H54 (cell line): ENCODE data around the gene RNF180.
"Not testable (repeated sequence)": the region's sequence is repeated elsewhere in the genome, so short reads cannot be mapped to it uniquely, and the experiment has no call there.

ENCODE experiments used
- DNase-seq: peaks from one replicate; pipeline ENCODE4 v3.0.0; 2011; ENCODE audit warnings: low spot score, mixed read lengths; ENCODE audit not compliant: insufficient read length
- FAIRE-seq: peaks from 3 replicates; lab custom pipeline; 2011; peaks lifted over from hg19 to GRCh38; lab: Jason Lieb, UNC
- POLR2A ChIP-seq: IDR thresholded peaks from 2 replicates; pipeline ENCODE4 v1.6.1; 2011; ENCODE audit warnings: low read depth, mild to moderate bottlenecking, low read length

Gene RNF180

DNA sequence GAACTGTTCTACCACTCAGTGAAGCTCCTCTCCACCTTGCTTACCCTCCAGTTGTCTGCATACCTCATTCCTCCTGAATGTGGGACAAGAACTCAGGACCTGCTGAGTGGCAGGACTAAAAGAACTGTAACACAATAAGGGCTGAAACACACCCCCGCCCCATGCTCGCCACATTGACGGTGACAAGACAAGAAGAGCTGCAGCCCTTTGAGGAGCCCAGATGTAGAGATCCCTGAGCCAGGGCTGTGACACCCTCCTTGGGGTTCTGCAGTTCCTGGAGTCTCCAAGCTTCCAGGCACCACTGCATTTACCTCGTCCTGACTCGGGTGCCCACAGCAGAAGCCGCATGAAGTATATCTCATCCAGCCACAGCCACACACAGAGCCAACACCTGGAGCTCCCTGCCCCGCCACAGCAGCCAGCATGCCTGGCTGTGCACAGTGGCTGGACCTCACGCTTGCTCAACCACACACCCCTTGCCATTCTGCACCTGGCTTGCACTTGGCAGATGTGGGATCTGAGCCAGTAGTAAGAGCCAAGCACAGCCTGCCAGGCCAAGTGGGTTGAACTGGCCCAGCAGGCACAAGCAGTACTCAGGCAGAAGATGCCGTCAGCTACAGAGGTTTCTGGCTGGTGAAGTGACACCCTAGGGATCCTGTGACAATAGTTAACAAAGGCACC is 166.1 kb downstream of the RNF180 start:
- TF ChIP-seq POLR2A: no peak
- no peak for FAIRE-seq
- no peak for DNase-seq

DNA sequence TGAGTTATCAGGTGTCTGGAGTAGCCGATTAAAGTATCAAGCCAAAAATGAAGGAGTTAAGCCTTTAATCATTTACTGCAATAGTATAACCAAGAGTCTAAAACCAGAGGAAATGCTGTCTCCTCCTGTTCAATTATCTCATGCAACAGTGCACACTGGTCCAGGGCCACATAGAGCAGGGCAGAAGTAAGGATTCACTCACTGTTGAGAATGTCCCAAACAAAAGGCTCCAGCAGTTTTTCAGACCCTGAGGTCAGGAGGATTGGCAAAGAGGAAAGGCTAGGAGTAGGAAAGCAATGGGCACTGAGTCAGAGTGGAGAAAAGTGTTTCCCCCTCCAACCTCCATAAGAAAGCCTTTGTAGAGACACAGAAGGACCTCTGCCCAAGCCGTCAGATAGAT is 168.2 kb downstream of the RNF180 start:
- FAIRE-seq (no peak), DNase-seq (no peak)
- TF ChIP-seq POLR2A: no peak

DNA sequence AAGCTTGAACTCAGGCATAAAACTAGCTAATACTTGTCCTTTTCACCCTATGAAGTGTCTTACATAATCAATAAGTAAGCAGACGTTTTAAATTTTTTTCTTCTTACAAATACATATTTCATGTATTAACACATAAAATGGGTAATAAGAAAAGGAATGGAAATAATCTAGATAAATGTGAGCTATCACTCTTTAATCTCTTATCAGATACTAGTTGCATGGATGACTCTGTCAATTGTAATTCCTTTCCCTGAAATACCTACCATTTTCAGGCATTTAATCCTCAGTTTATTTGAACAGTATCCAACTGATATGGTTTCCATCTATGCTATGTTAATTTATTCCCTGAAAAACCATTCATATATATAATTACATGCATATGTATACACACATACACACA is 174.1 kb downstream of the RNF180 start:
- no peak for TF ChIP-seq POLR2A
- DNase-seq: no peak

DNA sequence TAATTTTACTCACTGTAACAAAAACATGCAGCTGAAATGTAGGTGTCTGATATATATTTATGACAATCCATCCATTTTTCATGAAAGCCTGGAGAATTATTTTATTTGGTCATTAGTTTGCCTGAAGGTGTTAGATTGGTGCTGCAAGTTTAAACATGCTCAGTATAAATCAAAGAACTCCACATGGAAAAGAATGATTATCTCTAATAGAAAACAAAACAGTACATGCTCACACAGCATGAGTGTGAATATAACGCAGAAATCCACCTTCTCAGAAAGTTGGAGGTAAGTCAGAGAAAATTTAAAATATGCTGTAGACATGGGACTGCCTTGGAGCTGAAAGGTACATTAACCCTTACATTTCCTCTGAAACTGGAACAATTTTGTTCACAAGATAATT is 174.7 kb downstream of the RNF180 start:
- DNase-seq: no peak
- no peak for TF ChIP-seq POLR2A
- FAIRE-seq: no peak

More for the DNA sequence above, 174.1 kb downstream of the RNF180 start:
- FAIRE-seq: no peak

DNA sequence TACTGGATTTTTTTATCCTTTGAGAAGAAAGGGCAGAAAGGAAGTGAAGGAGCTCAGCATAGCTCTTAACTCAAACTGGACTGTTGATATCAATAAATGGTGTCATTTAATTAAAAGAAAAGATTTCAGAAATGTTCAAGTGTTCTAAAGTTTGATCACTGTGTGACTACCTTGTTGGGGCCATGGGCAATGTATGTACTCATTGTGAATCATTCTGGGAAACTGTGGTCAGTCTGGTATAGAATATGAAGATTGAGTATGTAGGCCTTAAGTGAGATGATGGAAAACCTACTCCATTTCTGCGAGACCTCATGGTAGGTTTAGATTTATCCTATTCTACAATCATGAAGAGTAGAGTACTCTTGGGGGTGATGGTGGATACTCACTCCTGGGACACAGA is 175.7 kb downstream of the RNF180 start:
- FAIRE-seq: no peak
- TF ChIP-seq POLR2A: no peak
- no peak for DNase-seq

DNA sequence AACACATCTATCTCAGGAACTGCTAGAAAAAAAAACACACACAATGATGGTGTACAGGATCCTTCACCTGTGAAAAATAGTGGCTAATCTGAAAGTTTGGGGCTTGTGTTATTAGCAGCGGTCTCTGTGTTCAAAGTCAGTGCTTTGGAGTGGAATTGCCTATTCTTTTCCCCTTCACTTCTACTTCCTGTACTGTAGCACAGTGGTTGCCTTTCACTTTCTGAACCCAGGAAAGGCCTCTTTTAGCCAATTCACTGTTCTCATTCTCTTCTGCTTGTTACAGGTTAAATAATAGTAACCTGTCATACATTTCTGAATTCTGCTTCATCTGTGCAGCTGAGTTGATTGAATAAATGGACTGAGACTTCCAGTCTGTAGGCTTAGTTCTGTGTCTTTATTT is 178.9 kb downstream of the RNF180 start:
- no peak for TF ChIP-seq POLR2A
- no peak for DNase-seq
- no peak for FAIRE-seq

DNA sequence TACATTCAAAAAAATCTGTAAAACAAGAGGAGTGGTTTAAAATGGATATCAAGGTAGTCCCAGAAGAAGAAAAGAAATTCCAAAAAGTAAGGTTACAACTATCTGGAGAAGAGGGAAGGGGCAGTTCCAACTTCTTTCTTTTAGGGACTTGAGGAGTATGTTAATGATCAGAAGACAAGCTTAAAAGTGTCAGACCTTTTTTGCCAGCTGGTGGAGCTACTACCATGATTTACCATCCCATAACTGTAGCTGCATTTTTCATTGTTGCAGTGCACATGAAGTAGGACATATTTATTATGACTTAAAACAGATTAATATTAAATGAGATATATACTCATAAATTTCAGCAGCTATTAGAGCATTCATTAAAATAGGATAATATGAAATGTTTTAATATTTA is 181.7 kb downstream of the RNF180 start:
- FAIRE-seq: no peak
- TF ChIP-seq POLR2A: no peak
- DNase-seq: no peak

DNA sequence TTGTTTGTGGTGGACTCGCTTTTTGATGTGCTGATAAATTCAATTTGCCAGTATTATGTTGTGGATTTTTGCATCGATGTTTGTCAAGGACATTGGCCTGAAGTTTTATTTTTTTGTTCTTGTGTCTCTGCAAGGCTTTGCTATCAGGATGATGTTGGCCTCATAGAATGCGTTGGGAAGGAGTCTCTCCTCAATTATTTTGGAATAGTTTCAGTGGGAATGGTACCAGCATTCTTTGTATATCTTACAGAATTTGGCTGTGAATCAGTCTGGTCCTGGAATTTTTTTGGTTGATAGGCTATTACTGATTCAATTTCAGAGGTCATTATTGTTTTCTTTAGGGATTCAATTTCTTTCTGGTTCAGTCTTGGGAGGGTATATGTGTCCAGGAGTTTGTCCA is 198.8 kb downstream of the RNF180 start:
- no peak for FAIRE-seq
- DNase-seq: no peak
- TF ChIP-seq POLR2A: no peak

DNA sequence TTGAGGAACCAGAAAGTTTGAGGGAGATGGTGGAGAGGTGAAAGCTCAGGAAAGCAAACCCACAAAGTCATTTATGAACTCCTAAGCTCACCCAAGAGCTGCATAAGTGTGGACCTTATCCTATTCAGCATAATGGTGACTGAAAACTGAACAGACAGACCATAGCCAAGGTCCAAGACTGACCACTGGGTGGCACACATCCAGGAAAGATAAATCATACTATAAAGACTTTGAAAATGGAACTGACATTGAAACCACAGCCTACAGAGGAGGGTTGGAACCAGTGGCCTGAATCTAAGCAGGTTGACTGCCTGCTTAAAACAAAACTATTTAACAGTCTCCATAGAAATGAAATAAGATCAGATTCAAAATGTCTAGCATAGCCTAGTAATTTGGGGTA is 219.1 kb downstream of the RNF180 start:
- DNase-seq (peak; percentile 0), FAIRE-seq (no peak)
- no peak for TF ChIP-seq POLR2A

DNA sequence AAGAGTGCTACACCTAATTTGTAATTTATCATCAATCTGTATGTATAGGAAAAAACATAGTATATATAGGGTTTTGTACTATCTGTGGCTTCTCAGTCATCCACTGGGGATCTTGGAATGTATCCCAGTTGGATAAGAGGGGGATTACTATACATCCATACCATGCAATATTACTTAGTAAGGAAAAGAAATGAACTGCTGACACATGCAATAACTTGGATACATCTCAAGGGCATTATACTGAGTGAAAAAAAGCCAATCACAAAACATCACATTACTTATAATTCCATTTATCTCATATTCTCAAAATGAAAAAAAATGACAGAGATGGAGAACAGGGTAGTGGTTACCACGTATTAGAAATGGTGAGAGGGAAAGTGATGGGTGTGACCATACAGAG is 231.9 kb downstream of the RNF180 start:
- TF ChIP-seq POLR2A: no peak
- DNase-seq (no peak), FAIRE-seq (no peak)

DNA sequence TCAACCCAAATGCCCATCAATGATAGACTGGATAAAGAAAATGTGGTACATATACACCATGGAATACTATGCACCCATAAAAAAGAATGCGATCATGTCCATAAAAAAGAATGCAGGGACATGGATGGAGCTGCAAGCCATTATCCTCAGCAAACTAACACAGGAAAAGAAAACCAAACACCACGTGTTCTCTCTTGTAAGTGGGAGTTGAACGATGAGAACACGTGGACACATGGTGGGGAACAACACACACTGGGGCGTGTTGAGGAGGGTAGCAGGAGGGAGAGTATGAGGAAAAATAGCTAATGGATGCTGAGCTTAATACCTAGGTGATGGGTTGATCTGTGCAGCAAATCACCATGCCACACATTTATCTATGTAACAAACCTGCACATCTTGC is 233.1 kb downstream of the RNF180 start:
- FAIRE-seq, DNase-seq: not testable (repeated sequence)

DNA sequence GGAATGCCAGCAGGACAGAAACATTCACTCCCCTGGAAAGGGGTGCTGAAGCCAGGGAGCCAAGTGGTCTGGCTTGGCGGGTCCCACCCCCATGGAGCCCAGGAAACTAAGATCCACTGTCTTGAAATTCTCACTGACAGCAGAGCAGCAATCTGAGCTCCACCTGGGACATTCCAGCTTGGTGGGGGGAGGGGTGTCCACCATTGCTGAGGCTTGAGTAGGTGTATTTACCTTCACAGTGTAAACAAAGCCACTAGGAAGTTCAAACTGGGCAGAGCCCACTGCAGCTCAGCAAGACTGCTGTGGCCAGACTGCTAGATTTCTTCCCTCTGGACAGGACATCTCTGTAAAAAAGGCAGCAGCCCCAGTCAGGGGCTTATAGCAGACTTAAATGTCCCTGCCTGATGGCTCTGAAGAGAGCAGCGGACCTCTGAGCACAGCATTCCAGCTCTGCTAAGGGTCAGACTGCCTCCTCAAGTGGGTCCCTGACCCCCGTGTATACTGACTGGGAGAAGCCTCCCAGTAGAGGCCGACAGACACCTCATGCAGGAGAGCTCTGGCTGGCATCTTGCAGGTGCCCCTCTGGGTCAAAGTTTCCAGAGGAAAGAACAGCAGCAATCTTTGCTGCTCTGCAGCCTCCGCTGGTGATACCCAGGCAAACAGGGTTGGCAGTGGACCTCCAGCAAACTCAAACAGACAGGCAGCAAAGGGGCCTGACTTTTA is 241.6 kb downstream of the RNF180 start:
- FAIRE-seq: not testable (repeated sequence)

DNA sequence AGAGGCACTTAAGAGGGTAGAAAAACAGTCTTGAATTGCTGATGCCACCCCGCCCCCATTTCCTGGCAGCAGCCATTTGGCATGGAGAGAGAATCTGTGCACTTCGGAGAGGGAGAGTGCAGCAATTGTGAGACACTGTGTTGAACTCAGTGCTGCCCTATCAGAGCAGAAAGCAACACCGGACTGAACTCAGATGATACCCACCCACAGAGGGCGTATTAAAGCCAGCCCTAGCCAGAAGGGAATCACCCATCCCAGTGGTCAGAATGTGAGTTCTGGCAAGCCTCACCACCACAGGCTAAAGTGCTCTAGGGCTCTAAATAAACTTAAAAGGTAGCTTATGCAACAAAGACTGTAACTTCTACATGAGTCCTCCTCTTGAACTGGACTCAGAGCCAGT is 251.7 kb downstream of the RNF180 start:
- FAIRE-seq (no peak), DNase-seq (no peak)
- no peak for TF ChIP-seq POLR2A

More for the DNA sequence above, 241.6 kb downstream of the RNF180 start:
- DNase-seq: not testable (repeated sequence)

DNA sequence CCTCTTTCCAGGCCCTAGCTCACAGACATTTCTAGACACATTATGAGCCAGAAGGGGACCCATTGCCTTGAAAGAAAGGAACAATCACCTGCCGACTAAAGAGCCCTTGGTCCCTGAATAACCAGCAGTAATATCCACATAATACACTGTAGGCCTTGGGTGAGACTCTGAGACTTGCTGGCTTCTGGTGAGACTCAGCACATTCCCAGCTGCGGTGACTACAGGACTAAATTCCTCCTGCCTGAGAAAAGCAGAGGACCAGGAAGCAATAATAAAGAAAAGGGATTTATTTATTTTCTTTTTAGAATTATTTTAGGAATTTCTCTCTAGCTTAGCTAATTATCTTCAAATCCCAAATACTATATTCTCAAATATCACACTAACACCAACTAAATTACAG is 252.4 kb downstream of the RNF180 start:
- TF ChIP-seq POLR2A: no peak
- no peak for FAIRE-seq
- no peak for DNase-seq
